A673 (cell line): ENCODE data around the gene CELF4. TPM values are rescaled to one million over a fixed set of nuclear protein-coding genes. Genes with fewer than 3 reads are reported as not detected.

Experiments
- BruUV-seq: library from RNA; stranded (reverse); fragments of 400-500 nt; replicated peaks from 2 replicates; lab custom pipeline; 2021; lab: Mats Ljungman, UMichigan
- CTCF ChIA-PET: fragments of 300-600 bp; sonication (Branson Sonifier 250); formaldehyde crosslinking; loops from one replicate; lab custom pipeline; 2022; ENCODE audit warnings: antibody characterized with exemption; lab: Charles Lee
- POLR2A ChIA-PET: fragments of 300-600 bp; sonication (Branson Sonifier 250); formaldehyde crosslinking; loops from one replicate; lab custom pipeline; 2022; ENCODE audit warnings: antibody characterized with exemption; ENCODE audit not compliant: low non-redundant PET; lab: Charles Lee
- DNase-seq: peaks from one replicate; pipeline ENCODE4 v3.0.0-alpha.2; 2015; ENCODE audit warnings: low spot score
- H3K27ac ChIP-seq: fragments of 200-600 bp; sonication (generic); 2 replicates; pipeline ENCODE4 v1.5.1; 2016; ENCODE audit warnings: mixed run types, low read depth, mild to moderate bottlenecking, mixed read lengths, antibody characterized with exemption, low read length; ENCODE audit not compliant: poor library complexity, severe bottlenecking
- H3K27me3 ChIP-seq: fragments of 200-600 bp; sonication (generic); replicated peaks from 2 replicates; pipeline ENCODE4 v1.6.1; 2017; ENCODE audit warnings: mixed run types, low read depth, mild to moderate bottlenecking, mixed read lengths, antibody characterized with exemption, low read length; ENCODE audit not compliant: insufficient read depth, poor library complexity
- H3K36me3 ChIP-seq: fragments of 200-600 bp; sonication (generic); 2 replicates; pipeline ENCODE4 v1.6.1; 2016; ENCODE audit warnings: mixed run types, mild to moderate bottlenecking, mixed read lengths, antibody characterized with exemption, low read length; ENCODE audit not compliant: insufficient read depth, poor library complexity, severe bottlenecking
- H3K4me1 ChIP-seq: fragments of 200-600 bp; sonication (generic); 2 replicates; pipeline ENCODE4 v1.6.1; 2017; ENCODE audit warnings: mixed run types, mild to moderate bottlenecking, mixed read lengths, antibody characterized with exemption, low read length; ENCODE audit not compliant: insufficient read depth, poor library complexity, severe bottlenecking
- H3K4me3 ChIP-seq: fragments of 200-600 bp; sonication (generic); 2 replicates; pipeline ENCODE4 v1.5.1; 2016; ENCODE audit warnings: low read depth, mixed run types, mild to moderate bottlenecking, mixed read lengths, low read length; ENCODE audit not compliant: poor library complexity, severe bottlenecking
- H3K9me3 ChIP-seq: fragments of 200-600 bp; sonication (generic); 2 replicates; pipeline ENCODE4 v1.6.1; 2016; ENCODE audit warnings: mixed run types, low read depth, mild to moderate bottlenecking, mixed read lengths, antibody characterized with exemption, low read length; ENCODE audit not compliant: poor library complexity, severe bottlenecking
- EZH2 ChIP-seq: fragments of 200-600 bp; sonication (generic); IDR thresholded peaks from 2 replicates; pipeline ENCODE4 v1.6.1; 2017; ENCODE audit warnings: borderline replicate concordance, low read depth, mild to moderate bottlenecking, mixed read lengths, antibody characterized with exemption, low read length; ENCODE audit not compliant: poor library complexity, severe bottlenecking
- intact Hi-C: fragments of 100-400 bp; cut with micrococcal nuclease; formaldehyde crosslinking; loops from one replicate; pipeline ENCODE4 v1.10.0; 2022; ENCODE audit not compliant: unreplicated experiment
- total RNA-seq: library from RNA; stranded (reverse); gene quantifications from 2 replicates; pipeline ENCODE4 v1.2.3, GENCODE V29; 2021
- TF ChIP-seq, protein P1 (sequence below): fragments of 300-800, 200-600 bp; sonication (generic); conservative IDR thresholded peaks from 2 replicates; pipeline ENCODE4 v1.5.1; 2017; ENCODE audit warnings: low read depth, mild to moderate bottlenecking, antibody characterized with exemption, low read length, moderate library complexity, mixed read lengths

Gene CELF4
- total RNA-seq, 1 experiment from 2014 or later = not detected

DNA sequence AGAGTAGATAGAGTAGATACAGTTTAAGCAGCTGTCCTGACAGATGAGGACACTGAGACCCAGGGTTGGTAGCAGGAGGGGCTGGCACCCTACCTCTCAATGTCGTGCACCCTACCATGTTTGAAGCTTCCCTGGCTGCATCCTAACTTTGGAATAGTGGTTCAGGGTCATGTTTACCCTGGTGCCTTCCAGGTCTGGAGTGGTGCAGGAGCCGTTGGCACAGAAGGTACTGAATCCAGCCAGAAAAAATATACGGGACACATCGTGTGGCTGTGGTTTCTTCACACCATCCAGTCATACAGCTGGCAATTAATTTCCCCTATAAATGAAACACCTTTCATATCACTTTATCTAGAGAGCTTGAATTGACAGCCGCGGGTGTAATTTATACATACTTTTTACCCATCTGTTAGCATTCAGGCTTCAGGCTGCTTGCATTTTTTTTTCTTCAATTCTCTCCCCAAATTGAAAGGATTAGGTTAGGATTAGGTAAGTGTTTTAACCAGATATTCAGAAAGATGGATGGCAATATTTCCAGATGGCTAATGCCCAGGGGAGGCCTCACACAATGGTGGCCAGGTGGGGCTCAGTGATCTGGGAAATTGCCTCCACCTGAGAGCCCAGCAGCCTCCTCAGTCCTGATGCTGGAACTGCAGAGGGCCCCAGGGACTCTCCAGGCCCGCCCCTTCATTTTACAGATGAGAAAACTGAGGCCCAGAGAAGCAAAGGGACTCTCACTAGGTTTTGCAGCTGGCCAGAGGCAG, 127.0 kb downstream of the CELF4 start:
- H3K27ac ChIP-seq = no peak overlapping the region
- no peaks in the 10 kb centered on the region for H3K4me1 ChIP-seq
- peaks cover 8% of the 10 kb centered on the region for H3K27me3 ChIP-seq
- no peak overlapping the region for H3K4me3 ChIP-seq
- no peak for DNase-seq
- no peaks in the 10 kb centered on the region for H3K9me3 ChIP-seq
- BruUV-seq = no TSS peak
- H3K36me3 ChIP-seq = no peaks in the 10 kb centered on the region
- ChIA-PET CTCF (no interaction called here), POLR2A (no interaction called here)
- TF ChIP-seq, protein P1, sequence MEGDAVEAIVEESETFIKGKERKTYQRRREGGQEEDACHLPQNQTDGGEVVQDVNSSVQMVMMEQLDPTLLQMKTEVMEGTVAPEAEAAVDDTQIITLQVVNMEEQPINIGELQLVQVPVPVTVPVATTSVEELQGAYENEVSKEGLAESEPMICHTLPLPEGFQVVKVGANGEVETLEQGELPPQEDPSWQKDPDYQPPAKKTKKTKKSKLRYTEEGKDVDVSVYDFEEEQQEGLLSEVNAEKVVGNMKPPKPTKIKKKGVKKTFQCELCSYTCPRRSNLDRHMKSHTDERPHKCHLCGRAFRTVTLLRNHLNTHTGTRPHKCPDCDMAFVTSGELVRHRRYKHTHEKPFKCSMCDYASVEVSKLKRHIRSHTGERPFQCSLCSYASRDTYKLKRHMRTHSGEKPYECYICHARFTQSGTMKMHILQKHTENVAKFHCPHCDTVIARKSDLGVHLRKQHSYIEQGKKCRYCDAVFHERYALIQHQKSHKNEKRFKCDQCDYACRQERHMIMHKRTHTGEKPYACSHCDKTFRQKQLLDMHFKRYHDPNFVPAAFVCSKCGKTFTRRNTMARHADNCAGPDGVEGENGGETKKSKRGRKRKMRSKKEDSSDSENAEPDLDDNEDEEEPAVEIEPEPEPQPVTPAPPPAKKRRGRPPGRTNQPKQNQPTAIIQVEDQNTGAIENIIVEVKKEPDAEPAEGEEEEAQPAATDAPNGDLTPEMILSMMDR = no peak
- no peak for TF ChIP-seq EZH2
- intact Hi-C loops = no loop called here

DNA sequence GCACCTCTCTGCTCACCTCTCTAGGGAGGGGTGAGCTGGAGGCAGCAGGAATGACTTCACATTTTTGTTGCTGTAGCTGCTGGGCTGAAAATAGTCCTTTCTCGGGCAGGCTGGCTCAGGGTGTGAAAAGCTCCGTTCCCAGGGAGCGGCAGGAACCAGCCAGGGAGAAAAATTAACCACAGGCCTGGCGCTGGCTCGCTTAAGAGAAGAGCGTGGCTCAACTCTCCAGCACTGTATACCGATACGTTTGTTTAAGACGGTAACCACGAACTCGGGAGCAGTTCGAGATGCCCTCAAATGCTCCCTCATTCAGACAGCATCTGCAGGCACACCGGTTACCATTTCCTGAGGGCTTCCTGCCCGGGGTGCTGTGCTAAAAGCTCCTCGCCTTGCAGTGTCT, 129.6 kb downstream of the CELF4 start:
- Histone ChIP-seq H3K4me3 (no peak overlapping the region), H3K27me3 (peaks cover 8% of the 10 kb centered on the region), H3K9me3 (no peaks in the 10 kb centered on the region), H3K36me3 (no peaks in the 10 kb centered on the region), H3K4me1 (no peaks in the 10 kb centered on the region), H3K27ac (no peak overlapping the region)
- no TSS peak for BruUV-seq
- ChIA-PET CTCF (no interaction called here), POLR2A (no interaction called here)
- DNase-seq = no peak
- intact Hi-C loops = no loop called here
- no peak for TF ChIP-seq EZH2
- TF ChIP-seq, protein P1 = no peak

DNA sequence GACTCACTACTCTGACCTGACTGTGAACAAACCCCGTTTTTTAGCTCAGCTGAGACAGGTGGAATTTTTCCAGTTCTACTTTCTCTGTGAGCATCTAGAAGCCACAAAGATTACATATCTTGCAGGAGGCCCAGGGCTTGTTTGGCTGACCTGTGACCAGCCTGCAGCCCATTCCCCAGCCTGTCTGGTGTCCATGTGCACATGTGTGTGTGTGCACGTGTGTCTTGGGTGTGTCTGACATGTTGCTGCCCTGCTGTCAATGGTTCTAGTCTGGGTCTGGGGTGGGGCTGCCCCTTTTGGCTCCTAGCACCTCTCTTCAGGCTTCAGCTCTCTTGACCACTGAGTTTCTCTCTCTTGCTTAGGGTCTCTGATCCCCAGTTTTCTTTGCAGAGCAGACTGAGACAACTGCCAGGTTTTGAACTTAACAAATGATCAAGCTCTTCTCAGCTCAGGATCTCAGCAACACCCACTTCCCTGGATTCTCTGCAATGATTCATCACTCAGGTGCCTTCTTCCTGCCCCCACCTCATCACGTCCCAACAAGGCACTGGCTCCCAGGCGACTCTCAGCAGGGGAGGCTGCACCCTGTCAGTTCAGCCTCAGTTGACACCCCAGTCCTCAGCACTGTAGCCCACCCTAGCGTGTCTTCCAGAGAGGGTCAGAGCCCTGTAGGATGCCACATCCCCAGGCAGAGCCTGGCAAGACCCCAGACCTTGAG, 130.3 kb downstream of the CELF4 start:
- DNase-seq = no peak
- ChIA-PET POLR2A (no interaction called here), CTCF (no interaction called here)
- BruUV-seq = no TSS peak
- peaks cover 8% of the 10 kb centered on the region for H3K27me3 ChIP-seq
- no peaks in the 10 kb centered on the region for H3K9me3 ChIP-seq
- H3K27ac ChIP-seq = no peak overlapping the region
- intact Hi-C loops = no loop called here
- TF ChIP-seq EZH2 = no peak
- TF ChIP-seq, protein P1 = no peak
- no peak overlapping the region for H3K4me3 ChIP-seq
- H3K36me3 ChIP-seq = no peaks in the 10 kb centered on the region
- H3K4me1 ChIP-seq = no peaks in the 10 kb centered on the region
